ENCODE measurements around the gene PCSK6. TPM values are rescaled to one million over a fixed set of nuclear protein-coding genes. Genes with fewer than 3 reads are reported as not detected.

Gene PCSK6
- total RNA-seq, 1 donor from 2014 or later, result 6.8 TPM

DNA sequence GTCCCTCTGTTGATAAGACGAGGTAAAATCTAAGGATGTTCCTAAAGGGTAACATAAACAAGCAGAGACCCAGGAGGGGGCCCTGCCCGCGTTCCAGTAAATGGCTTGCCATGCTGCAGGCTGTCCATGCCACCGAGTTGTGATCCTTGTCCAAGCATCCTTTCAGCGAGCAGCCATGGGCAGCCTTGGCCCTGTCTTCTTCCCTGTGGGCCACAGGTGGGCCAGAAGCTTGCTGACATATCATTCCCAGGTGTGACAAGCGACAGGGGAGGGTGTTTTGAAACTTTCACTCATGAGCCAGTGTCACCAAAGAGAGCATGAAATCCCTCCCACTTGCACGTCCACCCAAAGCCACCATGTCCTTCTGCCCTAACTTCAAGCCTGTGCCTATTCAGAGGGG lies 53.7 kb downstream of the PCSK6 start:
- Histone ChIP-seq H3K27me3 (ENCODE audit: control insufficient read depth, insufficient read depth, low read length) (peaks cover 7% of the 10 kb centered on the region), H3K4me3 (ENCODE audit: low read depth, low read length) (no peak overlapping the region), H3K36me3 (ENCODE audit: control insufficient read depth, insufficient read depth, low read length) (no peaks in the 10 kb centered on the region)
- TF ChIP-seq CTCF (IDR thresholded peaks at IDR 0.05; ENCODE audit: insufficient read depth, low read length, severe bottlenecking), result no peak
- DNase-seq (ENCODE audit: low read depth), result no peak
- FAIRE-seq, result no peak

DNA sequence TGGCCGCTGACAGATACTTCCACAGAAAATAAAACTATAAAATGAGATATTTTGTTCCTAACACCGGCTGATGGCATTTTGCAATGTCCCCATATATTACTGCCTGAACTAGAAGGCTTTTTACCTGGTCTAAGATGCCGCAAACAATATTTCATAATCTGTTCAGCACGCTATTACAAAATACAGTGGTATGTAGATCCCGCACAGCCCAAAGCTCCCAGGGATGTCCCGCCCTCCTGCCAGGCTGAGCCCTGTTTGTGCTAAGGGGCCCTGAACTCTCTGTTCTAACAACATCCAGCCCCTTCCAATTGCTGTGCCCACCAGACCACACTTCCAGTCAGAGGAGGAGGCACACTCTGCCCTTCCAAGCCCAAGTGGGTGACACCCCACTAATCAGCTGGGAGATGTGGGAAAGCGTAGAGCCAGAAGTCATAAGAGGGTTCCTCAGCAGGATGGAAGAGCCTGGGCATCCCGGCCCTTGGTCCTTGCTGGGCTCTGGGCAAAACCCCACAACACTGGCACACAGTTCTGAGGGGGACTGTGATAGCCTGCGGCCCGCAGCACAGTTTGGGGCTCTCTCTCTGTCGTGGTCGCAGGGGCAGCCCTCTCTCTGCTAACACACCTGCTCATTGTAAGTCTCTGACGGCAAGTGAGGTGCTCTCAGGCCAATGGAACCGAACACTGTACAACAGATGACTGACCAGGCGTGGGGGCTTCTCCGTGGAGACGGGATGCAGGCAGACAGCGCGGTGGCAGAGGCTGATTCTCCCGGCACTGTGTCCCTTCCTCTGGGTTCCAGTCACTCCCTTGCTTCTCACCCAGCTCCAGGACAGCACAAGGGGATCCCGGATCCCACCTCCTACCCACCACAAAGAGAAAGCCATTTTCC lies 55.2 kb downstream of the PCSK6 start:
- Histone ChIP-seq H3K36me3 (ENCODE audit: control insufficient read depth, insufficient read depth, low read length) (no peaks in the 10 kb centered on the region), H3K27me3 (ENCODE audit: control insufficient read depth, insufficient read depth, low read length) (peaks cover 2% of the 10 kb centered on the region), H3K4me3 (ENCODE audit: low read depth, low read length) (no peak overlapping the region)
- TF ChIP-seq CTCF (IDR thresholded peaks at IDR 0.05; ENCODE audit: insufficient read depth, low read length, severe bottlenecking), result no peak
- DNase-seq (ENCODE audit: low read depth) (no peak), FAIRE-seq (no peak)

DNA sequence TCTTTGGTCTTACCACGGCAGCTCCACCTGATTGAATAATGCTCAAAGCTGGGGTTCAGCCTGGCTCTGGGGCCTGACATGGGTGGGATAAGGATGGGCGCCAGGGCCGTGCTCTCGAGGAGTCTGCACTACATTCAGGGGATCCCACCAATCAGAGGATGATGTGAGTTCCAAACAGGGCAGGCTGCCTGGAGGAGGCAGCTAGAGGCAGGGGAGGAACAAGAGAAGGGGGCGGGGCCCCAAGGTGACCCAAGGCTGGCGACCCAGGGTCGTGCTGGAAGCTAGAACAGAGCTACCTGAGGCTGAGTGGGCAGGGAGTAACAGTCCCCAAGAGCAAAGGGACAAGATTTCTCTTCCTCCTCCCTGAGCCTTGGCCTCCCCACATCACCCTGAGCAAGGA lies 56.1 kb downstream of the PCSK6 start:
- FAIRE-seq (no peak), DNase-seq (ENCODE audit: low read depth) (no peak)
- peaks cover 2% of the 10 kb centered on the region for H3K27me3 ChIP-seq (ENCODE audit: control insufficient read depth, insufficient read depth, low read length)
- no peak for TF ChIP-seq CTCF (IDR thresholded peaks at IDR 0.05; ENCODE audit: insufficient read depth, low read length, severe bottlenecking)
- no peak overlapping the region for H3K4me3 ChIP-seq (ENCODE audit: low read depth, low read length)
- H3K36me3 ChIP-seq (ENCODE audit: control insufficient read depth, insufficient read depth, low read length), result no peaks in the 10 kb centered on the region

DNA sequence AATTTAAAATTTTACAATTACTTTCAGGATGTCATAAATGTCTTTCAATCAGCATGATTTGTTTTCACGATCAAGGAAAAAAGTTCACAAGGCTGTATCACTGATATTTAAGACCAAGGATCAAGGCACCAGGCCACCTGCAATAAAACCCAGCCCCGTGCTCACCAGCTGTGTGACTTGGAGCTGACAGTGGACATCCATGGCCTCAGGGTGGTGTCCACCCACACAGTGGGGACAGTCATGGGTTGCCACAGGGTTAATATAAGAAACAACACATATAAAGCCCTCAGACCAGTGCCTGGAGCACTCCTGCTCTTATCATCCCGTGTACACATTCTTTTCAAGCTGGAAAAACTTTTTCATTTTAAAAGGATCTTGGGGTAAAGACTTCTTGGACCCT lies 56.5 kb downstream of the PCSK6 start:
- FAIRE-seq (no peak), DNase-seq (ENCODE audit: low read depth) (no peak)
- H3K4me3 ChIP-seq (ENCODE audit: low read depth, low read length), result no peak overlapping the region
- H3K36me3 ChIP-seq (ENCODE audit: control insufficient read depth, insufficient read depth, low read length), result no peaks in the 10 kb centered on the region
- no peak for TF ChIP-seq CTCF (IDR thresholded peaks at IDR 0.05; ENCODE audit: insufficient read depth, low read length, severe bottlenecking)
- H3K27me3 ChIP-seq (ENCODE audit: control insufficient read depth, insufficient read depth, low read length), result peaks cover 2% of the 10 kb centered on the region

DNA sequence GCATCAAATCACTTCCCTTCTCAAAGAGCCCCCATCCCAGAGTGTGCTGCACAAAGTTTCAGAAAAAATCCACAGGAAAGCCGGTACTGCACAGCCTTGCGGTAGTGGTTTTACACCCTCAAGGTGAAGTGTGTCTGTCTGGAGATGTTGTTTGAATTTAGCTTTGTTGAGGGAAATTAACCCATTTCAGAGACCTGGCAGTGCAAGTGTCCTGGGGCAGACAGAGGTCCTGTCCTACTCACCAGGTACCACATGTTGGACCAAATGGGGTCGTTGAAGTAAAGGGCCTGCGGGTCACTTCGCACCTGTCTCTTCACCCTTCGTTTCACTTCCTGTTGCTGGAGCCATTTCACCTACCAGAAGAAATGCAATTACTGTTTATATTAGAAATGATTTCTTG lies 57.8 kb downstream of the PCSK6 start:
- no peak overlapping the region for H3K4me3 ChIP-seq (ENCODE audit: low read depth, low read length)
- peaks cover 2% of the 10 kb centered on the region for H3K27me3 ChIP-seq (ENCODE audit: control insufficient read depth, insufficient read depth, low read length)
- FAIRE-seq, result no peak
- TF ChIP-seq CTCF (IDR thresholded peaks at IDR 0.05; ENCODE audit: insufficient read depth, low read length, severe bottlenecking), result no peak
- no peaks in the 10 kb centered on the region for H3K36me3 ChIP-seq (ENCODE audit: control insufficient read depth, insufficient read depth, low read length)
- no peak for DNase-seq (ENCODE audit: low read depth)

GRCh38 chr15:101431301-101431700 lies 58.2 kb downstream of the PCSK6 start:
- Histone ChIP-seq H3K4me3 (ENCODE audit: low read depth, low read length) (no peak overlapping the region), H3K27me3 (ENCODE audit: control insufficient read depth, insufficient read depth, low read length) (peaks cover 2% of the 10 kb centered on the region), H3K36me3 (ENCODE audit: control insufficient read depth, insufficient read depth, low read length) (no peaks in the 10 kb centered on the region)
- FAIRE-seq, result no peak
- TF ChIP-seq CTCF (IDR thresholded peaks at IDR 0.05; ENCODE audit: insufficient read depth, low read length, severe bottlenecking), result no peak
- DNase-seq (ENCODE audit: low read depth), result no peak

Measured in bronchial epithelial cell (primary cell).